Measurements from ENCODE around the gene CCDC169.
"Not testable (repeated sequence)": the region's sequence is repeated elsewhere in the genome, so short reads cannot be mapped to it uniquely, and the experiment has no call there.

CCDC169 gene

DNA sequence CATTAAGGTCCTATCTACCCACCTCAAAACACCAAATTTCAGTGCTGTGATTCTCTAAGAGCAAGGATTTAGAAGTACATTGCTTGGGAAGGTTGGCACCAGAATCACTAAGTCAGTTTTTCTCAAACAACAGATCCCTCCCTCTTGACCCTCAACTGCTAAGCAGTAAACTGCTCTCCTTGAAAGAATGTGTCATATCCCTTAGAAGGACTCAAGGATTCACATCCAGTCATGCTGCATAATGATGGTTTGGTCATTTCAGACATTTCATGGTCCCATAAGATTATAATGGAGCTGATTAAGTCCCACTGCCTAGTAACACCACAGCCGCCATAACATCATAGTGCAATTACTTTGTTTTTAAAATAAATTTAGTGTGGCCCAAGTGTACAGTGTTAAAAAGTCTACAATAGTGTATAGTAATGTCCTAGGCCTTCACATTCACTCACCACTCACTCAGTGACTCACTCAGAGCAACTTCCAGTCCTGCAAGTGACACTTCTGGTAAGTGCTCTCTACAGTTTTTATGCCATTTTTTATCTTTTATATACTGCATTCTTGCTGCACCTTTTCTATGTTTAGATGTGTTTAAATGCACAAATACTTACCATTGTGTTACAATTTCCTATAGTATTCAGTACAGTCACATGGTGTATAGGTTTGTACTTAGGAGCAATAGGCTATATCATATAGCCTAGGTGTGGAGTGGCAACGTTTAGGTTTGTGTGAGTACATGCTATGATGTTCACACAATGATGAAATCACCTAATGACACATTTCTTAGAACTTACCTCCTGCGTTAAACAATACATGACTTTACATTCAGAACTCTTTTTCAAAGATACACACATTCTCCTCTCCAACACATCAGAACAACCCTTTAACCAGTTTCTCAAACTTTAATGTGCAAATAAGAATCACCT, 15.7 kb upstream of the CCDC169 start:
- no peak for DNase-seq

DNA sequence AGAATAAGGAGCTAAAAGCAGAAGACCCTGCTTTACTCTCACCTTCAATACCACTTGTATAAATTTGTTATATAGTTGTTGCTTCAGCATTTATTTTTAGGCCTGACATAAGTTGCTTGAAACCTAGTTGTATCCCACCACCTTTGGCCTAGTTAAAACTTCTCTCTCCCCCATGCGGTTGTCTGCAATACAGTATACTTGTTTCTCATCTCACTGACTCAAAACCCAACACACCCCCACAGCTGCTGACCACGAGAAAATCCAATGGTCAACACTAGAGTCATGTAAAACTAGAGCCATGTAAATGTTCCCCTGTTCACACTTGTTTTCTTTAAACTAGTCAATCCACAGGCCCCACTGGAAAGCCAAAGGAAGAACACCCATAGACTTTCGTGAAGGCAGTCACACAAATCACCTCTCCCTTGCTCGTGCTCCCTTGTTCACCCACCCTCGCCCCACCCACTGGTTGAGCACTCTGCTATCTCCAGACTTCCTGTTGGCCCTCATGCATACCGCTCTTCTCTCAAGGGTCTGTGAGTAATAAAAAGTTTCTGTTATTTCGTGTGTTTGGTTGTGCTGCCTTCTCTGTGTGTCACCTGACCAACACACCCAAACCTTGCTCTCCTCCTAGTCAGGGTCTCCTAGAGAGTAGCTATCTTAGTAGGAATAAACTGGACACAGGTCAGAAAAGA, 12.9 kb upstream of the CCDC169 start:
- no peak for DNase-seq

DNA sequence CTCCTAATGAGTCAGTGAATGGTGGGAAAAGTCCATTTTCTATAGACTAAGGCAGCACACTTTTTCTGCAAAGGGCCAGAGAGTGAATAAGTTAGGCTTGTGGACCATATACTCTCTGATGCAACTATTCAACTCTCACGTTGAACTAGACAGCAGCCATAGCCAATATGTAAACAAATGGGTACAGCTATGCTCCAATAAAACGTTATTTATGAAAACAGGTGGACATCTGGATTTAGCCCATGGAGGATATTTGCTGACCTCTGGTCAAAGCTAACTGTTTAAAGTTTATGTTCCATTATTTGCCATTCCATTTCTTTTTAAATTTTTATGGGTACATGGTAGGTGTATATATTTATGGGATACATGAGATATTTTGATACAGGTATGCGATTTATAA, 4.7 kb upstream of the CCDC169 start:
- no peak for DNase-seq

DNA sequence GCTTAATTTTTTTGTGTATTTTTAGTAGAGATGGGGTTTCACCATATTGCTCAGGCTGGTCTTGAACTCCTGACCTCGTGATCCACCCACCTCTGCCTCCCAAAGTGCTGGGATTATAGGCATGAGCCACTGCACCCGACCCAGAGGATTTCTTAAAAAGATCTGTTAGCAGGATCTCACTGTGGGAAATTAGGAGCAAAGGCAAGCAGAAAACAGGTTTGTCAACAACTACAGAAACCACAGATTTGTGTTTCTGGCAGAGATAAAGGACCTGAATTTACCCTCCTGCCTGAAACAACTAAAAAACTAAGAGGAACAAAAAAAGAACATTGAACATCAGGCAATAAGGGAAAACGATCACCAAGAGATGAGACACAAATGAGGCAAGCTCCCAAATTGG, 1.9 kb upstream of the CCDC169 start:
- not testable (repeated sequence) for DNase-seq

DNA sequence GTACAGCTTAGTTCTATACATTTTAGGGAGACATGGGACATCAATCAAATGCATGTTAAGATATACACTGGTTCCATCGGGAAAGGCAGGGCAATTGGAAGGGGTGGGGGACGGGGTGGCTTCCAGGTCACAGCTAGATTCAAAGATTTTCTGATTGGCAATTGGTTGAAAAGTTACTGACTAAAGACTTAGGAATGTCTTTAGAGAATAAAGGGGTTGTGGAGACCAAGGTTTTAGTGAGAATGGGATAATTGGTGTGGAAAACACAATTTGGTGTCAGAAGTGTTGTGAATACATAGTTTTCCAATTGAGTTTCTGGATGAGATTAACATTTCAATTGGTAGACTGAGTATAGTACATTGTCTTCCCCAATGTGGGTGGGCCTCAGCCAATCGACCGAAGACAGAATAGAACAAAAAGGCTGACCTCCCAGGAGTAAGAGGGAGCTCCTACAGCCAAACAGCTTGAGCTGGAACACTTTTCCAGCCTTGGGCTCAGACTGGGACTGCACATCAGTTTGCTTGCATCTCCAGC, 988 bp upstream of the CCDC169 start:
- DNase-seq: no peak

DNA sequence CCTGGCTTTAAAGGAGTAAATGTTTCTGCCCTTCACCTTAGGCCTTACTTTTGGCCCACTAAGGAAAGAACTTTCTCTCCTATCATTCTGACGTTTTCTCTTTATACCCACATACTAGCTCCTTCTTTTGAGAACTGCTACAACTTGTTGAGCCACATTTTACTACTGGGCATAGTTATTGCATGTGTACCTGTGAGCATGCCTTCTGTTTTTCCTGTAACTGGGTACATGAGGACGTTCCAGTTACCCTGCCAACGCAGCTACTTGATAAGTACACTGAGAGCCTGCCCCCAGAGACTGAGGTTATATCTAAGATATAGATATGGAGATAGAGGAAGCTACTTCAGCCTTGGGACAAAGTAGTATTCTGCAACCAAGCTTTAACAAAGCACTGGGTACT, 3.5 kb downstream of the CCDC169 start:
- no peak for DNase-seq

DNA sequence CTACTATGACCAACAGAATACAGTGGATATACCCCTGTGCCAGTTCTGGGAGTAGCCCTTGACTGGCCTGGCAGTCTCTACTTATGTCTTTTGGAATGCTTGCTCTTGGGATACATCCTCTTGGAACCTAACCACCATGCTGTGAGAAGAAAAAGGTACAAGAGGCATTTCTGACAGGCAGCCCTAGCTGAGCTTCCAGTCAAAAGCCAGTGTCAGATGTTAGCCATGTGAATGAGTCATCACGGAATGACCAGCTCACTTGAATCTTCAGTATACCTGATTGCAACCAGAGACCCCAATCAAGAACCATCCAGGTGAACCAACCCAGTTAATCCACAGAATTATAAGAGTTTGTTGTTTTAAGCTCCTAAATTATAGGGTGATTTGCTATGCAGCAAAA, 4.1 kb downstream of the CCDC169 start:
- no peak for DNase-seq

DNA sequence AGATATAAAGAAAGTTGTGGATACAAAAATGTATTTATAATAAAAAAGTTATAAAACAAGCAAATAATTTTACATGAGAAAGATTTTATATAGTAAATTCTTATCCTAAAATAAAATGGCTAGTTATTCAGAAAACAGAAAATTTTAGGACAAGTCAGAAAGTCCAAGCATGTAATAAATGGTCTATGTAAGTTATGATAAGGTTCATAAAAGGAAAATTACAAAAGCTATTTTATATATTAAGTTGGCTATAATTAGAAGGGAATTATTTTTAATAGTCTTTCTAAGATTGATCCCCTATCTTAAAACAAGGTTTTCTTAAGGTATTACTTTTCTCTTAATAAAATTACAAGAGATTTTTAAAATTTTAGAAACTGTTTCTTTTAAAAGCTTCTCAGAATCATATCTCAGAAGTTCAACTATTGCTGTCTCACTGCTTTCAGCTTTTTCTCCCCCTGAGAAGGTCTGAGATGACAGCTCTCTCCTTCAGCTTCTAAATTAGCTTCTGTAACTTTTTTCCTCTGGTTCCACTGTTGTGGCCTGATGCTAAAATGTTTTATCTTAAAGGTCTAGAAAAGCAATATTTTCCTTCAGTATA, 8.7 kb downstream of the CCDC169 start:
- no peak for DNase-seq

DNA sequence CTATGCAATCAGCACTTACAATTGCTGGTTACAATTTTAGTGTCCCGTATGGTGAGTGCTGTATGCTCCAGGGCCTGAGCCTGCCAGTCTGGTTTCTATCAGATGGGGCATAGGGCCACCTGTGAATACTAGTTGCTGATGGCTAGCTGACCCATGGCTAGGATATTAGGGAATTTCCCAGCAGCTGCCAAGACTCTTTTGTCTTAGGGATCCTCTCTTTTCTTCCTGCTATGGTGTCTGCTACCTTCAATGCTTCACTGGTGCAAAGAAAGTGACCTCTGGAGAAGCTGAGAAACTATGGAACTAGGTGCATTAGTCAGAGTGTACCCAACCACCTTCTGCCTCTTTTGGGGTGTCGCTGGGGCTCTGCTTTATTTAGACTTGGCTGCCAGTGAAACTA, 11.6 kb downstream of the CCDC169 start:
- DNase-seq: no peak

DNA sequence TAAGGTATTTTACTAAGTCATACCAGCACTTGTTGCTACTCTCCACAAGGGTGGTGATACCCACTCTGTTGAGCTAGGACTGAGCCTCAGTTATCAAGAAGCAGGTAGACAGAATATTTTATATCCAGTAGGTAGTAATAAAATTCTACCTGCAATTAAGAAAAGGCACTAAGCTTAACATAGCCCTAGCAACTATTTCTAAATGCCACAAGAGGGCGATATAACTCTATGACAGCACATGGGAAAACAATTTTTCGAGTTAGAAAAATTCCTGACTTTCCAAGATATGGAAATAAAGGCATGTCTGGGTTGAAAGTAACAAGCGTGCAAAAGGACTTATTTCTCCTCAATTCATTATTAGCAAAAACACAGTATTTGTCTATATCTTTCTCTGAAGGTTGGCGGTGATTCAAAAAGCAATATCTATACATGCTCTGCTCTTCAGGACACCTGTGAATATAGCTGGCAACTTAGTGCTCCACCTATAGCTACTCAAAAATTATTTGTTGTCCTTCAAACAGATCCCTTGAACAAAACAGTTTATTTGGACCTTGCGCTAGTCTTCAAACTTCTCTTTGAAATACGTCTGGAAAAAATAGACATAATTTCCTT, 14.7 kb downstream of the CCDC169 start:
- DNase-seq: no peak

DNA sequence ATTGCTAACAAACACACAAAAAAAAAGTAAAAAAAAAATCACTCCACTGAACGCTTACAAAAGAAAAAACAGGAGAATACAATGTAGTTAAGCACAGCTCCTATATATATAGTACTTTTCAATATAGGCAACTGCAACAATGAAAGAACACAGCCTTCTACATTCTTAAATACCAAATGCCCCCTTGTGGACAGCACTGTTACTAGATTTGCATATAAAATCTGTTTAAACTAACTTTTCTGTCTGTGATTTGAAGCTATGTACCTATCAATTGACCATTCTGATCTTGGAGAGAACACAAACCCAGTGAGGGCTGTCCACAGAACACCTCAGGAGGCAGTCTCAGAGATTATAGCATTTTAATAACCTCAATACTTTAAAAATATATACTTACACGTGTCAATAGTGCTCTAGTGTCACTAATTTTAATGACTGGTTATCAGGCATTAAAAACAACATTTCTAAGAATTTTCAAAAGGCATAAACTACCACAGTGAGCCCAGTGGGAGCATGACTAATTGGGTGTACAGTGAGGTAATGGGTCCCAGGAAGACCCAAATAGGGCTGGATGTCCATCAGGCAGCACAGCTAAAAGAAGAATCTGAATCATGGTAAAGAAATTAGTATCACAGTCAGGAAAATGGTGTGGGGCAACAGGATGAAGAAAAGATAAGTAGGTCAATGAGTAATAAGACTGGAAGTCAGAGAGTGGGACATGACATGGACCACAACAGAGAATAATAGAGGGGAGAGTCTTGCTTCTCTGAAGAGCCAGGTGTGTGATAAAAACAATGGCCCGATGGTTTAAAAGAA, 22.2 kb downstream of the CCDC169 start:
- DNase-seq: no peak

DNA sequence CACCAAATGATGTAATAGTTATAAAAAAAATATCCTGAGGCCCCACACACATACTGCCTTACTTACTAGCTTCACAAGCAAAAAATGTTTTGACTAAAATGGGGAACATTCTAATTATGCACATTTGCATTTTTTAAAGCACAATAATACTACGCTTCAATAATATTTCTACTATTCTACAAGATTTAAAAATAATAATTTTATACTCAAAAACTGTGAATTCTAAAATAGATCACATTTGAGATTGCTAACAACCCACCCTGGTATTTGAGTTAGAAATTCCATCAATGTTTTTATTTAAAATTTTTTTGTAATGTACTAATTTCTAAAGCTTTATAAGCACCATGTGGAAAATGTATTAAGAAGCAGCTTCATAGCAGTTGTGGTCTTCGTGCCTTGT, 24.2 kb downstream of the CCDC169 start:
- DNase-seq: no peak

DNA sequence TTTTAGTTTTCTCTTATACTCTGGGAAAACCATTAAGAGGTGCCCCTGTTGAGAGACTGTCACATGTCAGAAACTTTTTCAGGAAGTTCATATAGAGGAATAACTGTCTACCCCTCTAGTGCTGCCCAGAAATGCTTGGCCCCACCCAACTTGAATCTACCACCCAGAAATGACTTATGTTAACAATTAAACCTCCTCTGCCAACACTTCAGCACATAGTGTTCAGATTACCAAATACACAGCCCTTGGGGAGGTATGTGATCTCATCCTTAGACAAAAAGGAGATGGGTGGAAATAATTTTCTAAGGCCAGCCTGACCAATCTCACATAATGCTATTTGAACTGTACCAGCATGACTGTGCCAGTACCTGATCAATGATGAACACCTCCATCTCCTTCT, 35.6 kb downstream of the CCDC169 start:
- DNase-seq: no peak

DNA sequence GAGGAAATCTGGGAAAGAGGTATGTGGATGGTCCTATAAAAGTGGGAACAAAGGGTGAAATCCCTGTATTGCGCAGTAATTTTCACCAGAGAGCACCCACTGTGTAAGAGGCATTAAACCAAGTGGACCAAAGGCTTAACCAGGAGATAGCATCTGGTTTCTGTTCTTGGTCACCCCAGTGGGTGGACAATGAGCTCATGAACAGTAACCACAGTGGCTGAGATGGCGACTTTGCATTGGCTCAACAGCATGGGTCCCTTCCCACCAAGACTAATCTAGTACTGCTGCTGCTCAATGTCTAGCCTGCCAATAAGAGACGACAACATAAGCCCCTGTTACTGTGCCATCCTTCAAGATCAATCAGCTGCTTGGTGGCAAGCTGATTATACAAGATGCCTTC, 36.6 kb downstream of the CCDC169 start:
- no peak for DNase-seq

DNA sequence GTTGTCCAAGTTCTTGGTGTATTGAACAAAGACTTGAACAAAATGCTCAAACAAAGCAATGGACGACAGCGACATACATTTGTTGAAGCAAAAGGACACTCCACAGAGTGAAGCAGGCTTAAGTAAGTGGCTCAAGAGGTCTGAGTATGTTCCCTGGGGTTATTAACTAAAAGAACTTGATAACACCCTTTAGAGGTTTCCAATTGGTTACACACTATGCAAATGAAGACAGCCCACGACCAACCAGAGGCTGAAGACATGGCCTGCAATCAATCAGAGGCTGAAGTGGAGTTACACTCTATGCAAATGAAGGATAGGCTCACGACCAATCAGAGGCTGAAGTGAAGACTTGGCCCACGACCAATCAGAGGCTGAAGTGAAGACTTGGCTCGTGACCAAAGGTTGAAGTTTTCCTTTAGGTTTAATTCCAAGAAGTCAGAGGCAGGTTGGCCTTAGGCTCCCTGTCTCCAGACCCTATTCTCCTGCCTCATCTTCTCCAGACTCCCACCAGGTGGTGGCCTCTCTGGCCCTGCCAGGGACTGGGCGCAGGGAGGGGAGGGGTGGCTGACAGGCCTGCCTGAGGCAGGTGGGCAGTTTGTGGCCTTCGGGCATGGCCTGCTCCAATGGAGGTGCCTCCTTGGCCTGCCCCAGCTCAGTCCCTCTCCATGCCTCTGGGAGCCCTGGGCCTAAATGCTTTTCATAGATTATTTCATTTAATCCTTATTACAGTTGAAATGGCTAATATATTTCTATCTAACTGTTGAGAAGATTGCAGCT, 38.1 kb downstream of the CCDC169 start:
- no peak for DNase-seq

DNA sequence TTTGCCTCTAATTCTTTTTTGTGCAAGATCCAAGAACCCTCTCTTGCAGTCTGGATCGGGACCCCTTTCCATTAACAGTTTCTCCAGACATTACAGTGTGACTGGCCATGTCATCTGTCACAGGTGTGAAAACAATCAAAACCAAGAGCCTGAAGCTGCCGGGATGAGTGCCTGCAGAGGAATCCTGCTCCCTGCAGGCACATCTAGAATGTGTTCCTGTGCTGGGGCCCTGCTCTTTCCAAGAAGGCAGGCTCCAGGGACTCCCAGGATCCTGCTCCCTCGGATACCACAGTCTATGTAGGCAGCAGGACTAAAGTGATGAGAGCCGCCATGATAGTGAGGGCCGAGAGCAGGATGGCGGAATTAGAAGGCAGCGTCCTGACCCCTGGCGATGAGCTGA, 38.8 kb downstream of the CCDC169 start:
- no peak for DNase-seq

DNA sequence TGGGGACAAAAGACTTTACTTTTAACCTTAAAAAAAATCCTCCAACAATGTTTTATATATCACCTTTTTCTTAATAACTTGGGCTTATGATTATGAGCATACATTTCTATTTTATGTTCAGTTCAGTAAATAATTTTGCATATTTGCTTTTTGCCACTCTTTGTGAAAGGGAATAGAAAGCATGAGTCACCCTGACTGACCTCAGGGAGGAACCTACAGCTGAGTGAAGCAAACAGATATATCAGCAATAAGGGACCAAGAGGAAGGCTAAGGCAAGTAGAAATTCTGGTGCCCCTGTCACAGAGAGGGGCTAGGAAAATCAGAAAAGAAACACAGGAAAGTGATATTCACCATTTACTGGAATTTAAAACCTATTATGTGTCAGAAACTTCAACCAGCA, 46.1 kb downstream of the CCDC169 start:
- no peak for DNase-seq

DNA sequence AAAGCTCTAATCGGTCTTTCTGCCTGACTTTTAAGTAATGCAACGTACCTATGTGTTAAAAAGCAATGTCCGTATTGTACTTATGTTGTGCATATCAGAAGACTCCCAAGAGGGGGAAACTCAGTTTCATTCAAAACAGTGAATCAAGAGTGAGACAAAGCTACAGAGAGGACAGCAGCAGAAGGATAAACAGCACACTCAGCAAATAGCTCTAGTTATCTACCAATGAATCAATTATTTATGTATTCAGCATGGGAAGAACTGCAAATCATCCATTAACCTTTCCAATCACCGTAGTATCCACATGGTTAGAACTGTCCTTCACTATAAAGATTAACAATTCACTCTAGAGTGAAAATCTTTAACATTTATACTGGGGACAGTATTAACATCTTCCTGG, 46.6 kb downstream of the CCDC169 start:
- no peak for DNase-seq

DNA sequence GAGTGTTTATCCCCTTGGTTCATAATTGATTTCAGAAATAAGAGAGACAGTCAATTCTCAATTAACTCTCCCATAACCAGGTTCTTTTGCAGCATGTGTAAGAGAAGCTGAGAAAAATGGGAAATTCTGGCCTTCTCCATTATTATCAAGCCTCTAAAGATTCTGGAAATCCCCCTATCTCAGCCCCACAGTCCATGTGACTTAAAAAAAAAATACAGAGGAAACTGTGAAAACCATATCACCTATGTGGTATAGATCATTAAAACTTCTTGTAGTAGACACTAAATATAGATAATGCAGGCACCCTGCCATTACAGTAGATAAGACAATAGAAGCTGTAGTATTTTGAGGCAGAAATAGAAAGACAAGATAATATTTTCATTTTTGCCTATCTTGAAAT, 48.9 kb downstream of the CCDC169 start:
- no peak for DNase-seq

DNA sequence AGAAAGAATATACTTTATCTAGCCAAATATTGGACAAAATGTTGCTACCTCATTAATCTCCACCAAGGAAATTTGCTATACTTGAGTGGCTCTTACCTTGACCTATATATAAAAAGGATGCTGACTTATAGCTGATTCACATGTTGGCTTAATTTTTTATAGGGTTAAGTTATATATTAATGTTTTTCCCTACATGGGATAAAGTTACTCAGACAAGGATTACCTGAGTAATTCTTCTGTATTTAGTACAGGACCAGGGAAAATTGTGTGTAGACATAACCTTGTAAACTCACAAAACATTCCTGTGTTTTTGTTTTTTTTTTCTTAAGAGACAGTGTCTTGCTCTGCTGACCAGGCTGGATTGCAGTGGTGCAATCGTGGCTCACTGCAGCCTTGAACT, 52.6 kb downstream of the CCDC169 start:
- DNase-seq: no peak

DNA sequence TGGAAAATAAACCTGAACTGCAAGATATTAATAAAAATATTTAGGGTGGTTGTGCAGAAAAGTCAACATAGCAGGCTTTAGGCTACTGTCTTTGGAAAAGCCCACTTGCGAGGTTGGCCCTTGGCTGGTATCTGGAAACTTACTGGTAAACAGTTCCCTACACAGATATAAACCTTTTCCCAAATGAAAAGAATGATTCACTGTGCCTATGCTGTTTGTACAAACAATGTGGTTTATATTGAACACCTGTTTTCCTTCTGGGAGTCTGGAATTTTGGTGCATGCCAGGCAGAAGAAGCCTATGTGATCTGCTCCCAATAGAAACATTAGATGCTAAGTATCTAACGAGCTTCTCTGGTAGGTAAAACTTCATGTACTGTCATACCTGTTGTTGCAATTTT, 53.5 kb downstream of the CCDC169 start:
- DNase-seq: no peak

DNA sequence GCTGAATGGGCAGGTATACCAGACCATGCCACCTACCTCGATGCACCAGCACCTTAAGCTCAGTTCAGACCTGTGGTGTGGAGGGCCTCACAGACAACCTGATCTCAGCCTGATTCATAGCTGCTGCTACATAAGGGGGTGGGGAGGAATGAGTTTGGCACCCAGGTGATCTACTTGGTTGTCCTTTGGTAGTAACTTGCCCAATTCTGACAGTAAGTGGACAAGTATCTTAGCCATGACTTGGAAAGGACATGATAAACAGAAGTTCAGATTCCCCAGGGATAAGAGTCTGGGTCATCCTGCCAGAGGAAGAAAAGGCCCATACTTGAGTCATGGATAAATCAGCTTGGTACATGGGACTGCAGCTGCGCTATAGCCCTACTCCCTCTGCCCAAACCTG, 54.9 kb downstream of the CCDC169 start:
- DNase-seq: no peak

Measured in activated effector memory CD4-positive, alpha-beta T cell treated with Interleukin-2 at 50 U/mL for 16 hours (primary cell).